Breast epithelium (tissue), 3 donors: ENCODE data around the gene ZMYND8.

Source experiments
- POLR2A ChIP-seq: fragments of 450-650 bp; IDR thresholded peaks from one replicate; pipeline ENCODE4 v1.6.1; 2016; ENCODE audit warnings: antibody characterized with exemption, mild to moderate bottlenecking, moderate library complexity
- TF ChIP-seq, protein P1 (sequence below), 3 donors: fragments of 450-650 bp; IDR thresholded peaks; one replicate each; pipeline ENCODE4 v1.5.1; 2016 to 2017; ENCODE audit warnings: antibody characterized with exemption in 3 of 3, mild to moderate bottlenecking in 3 of 3, moderate library complexity in 3 of 3

DNA sequence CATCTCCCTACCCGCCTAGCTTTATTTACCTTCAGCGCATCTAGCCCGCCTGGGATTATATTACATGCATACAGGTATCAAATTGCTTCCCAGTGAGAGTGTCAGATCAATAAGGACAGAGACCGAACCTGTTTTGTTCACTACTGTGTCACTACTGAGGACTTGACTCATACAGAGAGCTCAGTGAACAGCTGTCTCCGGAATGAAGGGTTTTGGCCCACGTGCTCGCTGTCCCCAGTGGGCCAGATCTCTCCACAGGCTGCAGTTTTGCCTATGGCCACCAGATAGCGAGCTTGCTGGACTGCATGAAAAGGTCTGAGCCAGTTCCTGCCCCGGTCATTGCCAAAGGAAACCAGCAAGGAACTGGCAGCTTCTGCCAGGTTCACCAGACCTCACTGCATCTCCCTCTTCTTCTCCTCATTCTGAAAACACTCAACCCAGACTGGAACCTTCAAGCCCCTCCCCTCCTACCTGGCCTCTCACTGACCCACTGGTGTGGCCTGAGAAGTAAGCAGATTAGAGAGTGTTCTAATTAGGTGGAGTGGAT, 150.8 kb downstream of the ZMYND8 start:
- TF ChIP-seq, protein P1, sequence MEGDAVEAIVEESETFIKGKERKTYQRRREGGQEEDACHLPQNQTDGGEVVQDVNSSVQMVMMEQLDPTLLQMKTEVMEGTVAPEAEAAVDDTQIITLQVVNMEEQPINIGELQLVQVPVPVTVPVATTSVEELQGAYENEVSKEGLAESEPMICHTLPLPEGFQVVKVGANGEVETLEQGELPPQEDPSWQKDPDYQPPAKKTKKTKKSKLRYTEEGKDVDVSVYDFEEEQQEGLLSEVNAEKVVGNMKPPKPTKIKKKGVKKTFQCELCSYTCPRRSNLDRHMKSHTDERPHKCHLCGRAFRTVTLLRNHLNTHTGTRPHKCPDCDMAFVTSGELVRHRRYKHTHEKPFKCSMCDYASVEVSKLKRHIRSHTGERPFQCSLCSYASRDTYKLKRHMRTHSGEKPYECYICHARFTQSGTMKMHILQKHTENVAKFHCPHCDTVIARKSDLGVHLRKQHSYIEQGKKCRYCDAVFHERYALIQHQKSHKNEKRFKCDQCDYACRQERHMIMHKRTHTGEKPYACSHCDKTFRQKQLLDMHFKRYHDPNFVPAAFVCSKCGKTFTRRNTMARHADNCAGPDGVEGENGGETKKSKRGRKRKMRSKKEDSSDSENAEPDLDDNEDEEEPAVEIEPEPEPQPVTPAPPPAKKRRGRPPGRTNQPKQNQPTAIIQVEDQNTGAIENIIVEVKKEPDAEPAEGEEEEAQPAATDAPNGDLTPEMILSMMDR (IDR thresholded peaks at IDR 0.05), result peak; percentile 18 to 44 (median 35)
- TF ChIP-seq POLR2A, result no peak
